HL-60 (cell line): ENCODE data around the gene PARP8.

Source experiments
- CTCF ChIP-seq: IDR thresholded peaks from one replicate; pipeline ENCODE4 v1.5.1; 2011; ENCODE audit warnings: low read length, control low read depth, inconsistent platforms; ENCODE audit not compliant: insufficient read depth
- GABPA ChIP-seq: IDR thresholded peaks from 2 replicates; pipeline ENCODE4 v1.6.1; 2012; ENCODE audit warnings: low read depth
- POLR2AphosphoS5 ChIP-seq: IDR thresholded peaks from 2 replicates; pipeline ENCODE4 v1.6.1; 2012; ENCODE audit warnings: low read depth
- REST ChIP-seq: IDR thresholded peaks from 2 replicates; pipeline ENCODE4 v1.6.1; 2012; ENCODE audit warnings: low read depth; ENCODE audit not compliant: insufficient replicate concordance

- no peak for TF ChIP-seq CTCF
- no peak for TF ChIP-seq POLR2AphosphoS5
- TF ChIP-seq GABPA = no peak
- no peak for TF ChIP-seq REST
Observed at GRCh38 chr5:50786073-50786472, 119.6 kb downstream of the PARP8 start.
